ENCODE measurements around the gene RNF145.
"Not testable (repeated sequence)": the region's sequence is repeated elsewhere in the genome, so short reads cannot be mapped to it uniquely, and the experiment has no call there.

RNF145 gene

GRCh38 chr5:159244890-159245289 lies 35.5 kb upstream of the RNF145 start:
- no peaks in the 10 kb centered on the region for H3K36me3 ChIP-seq (ENCODE audit: insufficient read depth, insufficient read length, low read length)
- no peak for DNase-seq (ENCODE audit: low read depth, low spot score)
- no peaks in the 10 kb centered on the region for H3K4me1 ChIP-seq (ENCODE audit: insufficient read depth, insufficient read length)
- H3K9me3 ChIP-seq (ENCODE audit: insufficient read depth, low read length): no peaks in the 10 kb centered on the region
- H3K27me3 ChIP-seq (ENCODE audit: insufficient read depth, insufficient read length): no peaks in the 10 kb centered on the region
- H3K4me3 ChIP-seq (ENCODE audit: insufficient read length, low read depth): no peak overlapping the region
- H3K9ac ChIP-seq (ENCODE audit: insufficient read length, low read depth): no peak overlapping the region
- TF ChIP-seq SUZ12 (IDR thresholded peaks at IDR 0.05; ENCODE audit: extremely low read depth, insufficient read depth, insufficient read length) (no peak), ZNF274 (IDR thresholded peaks at IDR 0.05; ENCODE audit: low read depth, low read length) (no peak), YY1 (IDR thresholded peaks at IDR 0.05; ENCODE audit: insufficient read depth, insufficient read length) (no peak)

- Histone ChIP-seq H3K36me3 (ENCODE audit: insufficient read depth, insufficient read length, low read length) (no peaks in the 10 kb centered on the region), H3K4me1 (ENCODE audit: insufficient read depth, insufficient read length) (no peaks in the 10 kb centered on the region), H3K27me3 (ENCODE audit: insufficient read depth, insufficient read length) (no peaks in the 10 kb centered on the region), H3K4me3 (ENCODE audit: insufficient read length, low read depth) (no peak overlapping the region), H3K9me3 (ENCODE audit: insufficient read depth, low read length) (no peaks in the 10 kb centered on the region), H3K9ac (ENCODE audit: insufficient read length, low read depth) (no peak overlapping the region)
- TF ChIP-seq SUZ12 (IDR thresholded peaks at IDR 0.05; ENCODE audit: extremely low read depth, insufficient read depth, insufficient read length) (no peak), YY1 (IDR thresholded peaks at IDR 0.05; ENCODE audit: insufficient read depth, insufficient read length) (no peak), ZNF274 (IDR thresholded peaks at IDR 0.05; ENCODE audit: low read depth, low read length) (no peak)
- no peak for DNase-seq (ENCODE audit: low read depth, low spot score)
Observed at GRCh38 chr5:159244163-159244562, 34.8 kb upstream of the RNF145 start.

- H3K9ac ChIP-seq (ENCODE audit: insufficient read length, low read depth): no peak overlapping the region
- H3K9me3 ChIP-seq (ENCODE audit: insufficient read depth, low read length): no peaks in the 10 kb centered on the region
- TF ChIP-seq SUZ12 (IDR thresholded peaks at IDR 0.05; ENCODE audit: extremely low read depth, insufficient read depth, insufficient read length) (no peak), ZNF274 (IDR thresholded peaks at IDR 0.05; ENCODE audit: low read depth, low read length) (no peak), YY1 (IDR thresholded peaks at IDR 0.05; ENCODE audit: insufficient read depth, insufficient read length) (no peak)
- no peaks in the 10 kb centered on the region for H3K36me3 ChIP-seq (ENCODE audit: insufficient read depth, insufficient read length, low read length)
- H3K27me3 ChIP-seq (ENCODE audit: insufficient read depth, insufficient read length): no peaks in the 10 kb centered on the region
- DNase-seq (ENCODE audit: low read depth, low spot score): no peak
- no peak overlapping the region for H3K4me3 ChIP-seq (ENCODE audit: insufficient read length, low read depth)
- H3K4me1 ChIP-seq (ENCODE audit: insufficient read depth, insufficient read length): no peaks in the 10 kb centered on the region
Observed at GRCh38 chr5:159243385-159243784, 34.0 kb upstream of the RNF145 start.

DNA sequence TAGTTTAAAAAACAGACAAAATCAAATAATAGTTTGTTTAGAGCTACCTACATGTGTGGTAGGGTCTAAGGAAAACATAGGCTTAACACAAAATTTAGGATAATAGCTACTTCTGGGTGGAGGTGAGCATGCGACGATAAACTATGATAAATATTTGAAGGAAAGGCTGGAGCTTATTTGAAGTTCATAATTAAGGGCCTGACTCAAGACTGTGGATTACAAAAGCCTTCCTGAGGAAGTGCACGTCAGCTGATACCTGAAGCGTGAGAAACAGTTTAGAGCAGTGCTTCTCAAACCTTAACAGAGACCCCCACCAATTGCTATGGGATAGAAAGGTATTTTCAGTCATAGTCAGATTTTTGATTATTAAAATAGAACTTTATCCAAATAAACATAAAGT lies 33.3 kb upstream of the RNF145 start:
- no peak overlapping the region for H3K9ac ChIP-seq (ENCODE audit: insufficient read length, low read depth)
- H3K4me1 ChIP-seq (ENCODE audit: insufficient read depth, insufficient read length): no peaks in the 10 kb centered on the region
- TF ChIP-seq SUZ12 (IDR thresholded peaks at IDR 0.05; ENCODE audit: extremely low read depth, insufficient read depth, insufficient read length): no peak
- no peak for TF ChIP-seq YY1 (IDR thresholded peaks at IDR 0.05; ENCODE audit: insufficient read depth, insufficient read length)
- no peak for TF ChIP-seq ZNF274 (IDR thresholded peaks at IDR 0.05; ENCODE audit: low read depth, low read length)
- H3K9me3 ChIP-seq (ENCODE audit: insufficient read depth, low read length): no peaks in the 10 kb centered on the region
- H3K4me3 ChIP-seq (ENCODE audit: insufficient read length, low read depth): no peak overlapping the region
- DNase-seq (ENCODE audit: low read depth, low spot score): no peak
- no peaks in the 10 kb centered on the region for H3K36me3 ChIP-seq (ENCODE audit: insufficient read depth, insufficient read length, low read length)
- H3K27me3 ChIP-seq (ENCODE audit: insufficient read depth, insufficient read length): no peaks in the 10 kb centered on the region

DNA sequence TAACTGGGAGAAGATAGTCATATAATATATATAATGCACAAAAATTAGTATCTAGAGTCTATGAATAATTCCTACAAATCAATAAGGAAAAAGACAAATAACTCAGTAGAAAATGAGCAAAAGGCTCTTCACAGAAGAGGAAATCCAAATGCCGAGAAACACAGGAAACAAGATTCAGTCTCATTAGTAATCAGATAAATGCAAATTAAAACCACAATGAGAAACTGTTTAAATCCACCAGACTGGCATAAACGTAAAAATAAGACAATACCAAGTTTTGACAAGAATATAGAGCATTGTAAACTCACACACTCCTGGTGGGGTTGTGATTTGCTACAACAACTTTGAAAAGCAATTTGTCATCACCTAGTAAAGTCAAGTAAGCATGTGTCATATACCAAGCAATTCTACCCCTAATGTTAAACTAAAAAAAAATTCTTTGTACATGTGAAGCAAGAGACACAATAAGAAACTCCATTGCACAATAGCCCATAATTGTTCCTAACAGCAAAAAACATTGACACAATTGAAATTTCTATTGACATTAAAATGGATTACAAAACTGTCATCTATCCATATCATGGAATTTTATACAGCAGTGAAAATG lies 32.7 kb upstream of the RNF145 start:
- TF ChIP-seq ZNF274 (IDR thresholded peaks at IDR 0.05; ENCODE audit: low read depth, low read length) (no peak), YY1 (IDR thresholded peaks at IDR 0.05; ENCODE audit: insufficient read depth, insufficient read length) (no peak), SUZ12 (IDR thresholded peaks at IDR 0.05; ENCODE audit: extremely low read depth, insufficient read depth, insufficient read length) (no peak)
- no peak overlapping the region for H3K4me3 ChIP-seq (ENCODE audit: insufficient read length, low read depth)
- no peak for DNase-seq (ENCODE audit: low read depth, low spot score)
- H3K36me3 ChIP-seq (ENCODE audit: insufficient read depth, insufficient read length, low read length): no peaks in the 10 kb centered on the region
- H3K9ac ChIP-seq (ENCODE audit: insufficient read length, low read depth): no peak overlapping the region
- H3K9me3 ChIP-seq (ENCODE audit: insufficient read depth, low read length): no peaks in the 10 kb centered on the region
- no peaks in the 10 kb centered on the region for H3K27me3 ChIP-seq (ENCODE audit: insufficient read depth, insufficient read length)
- no peaks in the 10 kb centered on the region for H3K4me1 ChIP-seq (ENCODE audit: insufficient read depth, insufficient read length)

GRCh38 chr5:159240301-159240870 lies 31.0 kb upstream of the RNF145 start:
- Histone ChIP-seq H3K9ac (ENCODE audit: insufficient read length, low read depth) (no peak overlapping the region), H3K36me3 (ENCODE audit: insufficient read depth, insufficient read length, low read length) (no peaks in the 10 kb centered on the region), H3K4me1 (ENCODE audit: insufficient read depth, insufficient read length) (no peaks in the 10 kb centered on the region), H3K4me3 (ENCODE audit: insufficient read length, low read depth) (no peak overlapping the region), H3K9me3 (ENCODE audit: insufficient read depth, low read length) (no peaks in the 10 kb centered on the region), H3K27me3 (ENCODE audit: insufficient read depth, insufficient read length) (no peaks in the 10 kb centered on the region)
- TF ChIP-seq YY1 (IDR thresholded peaks at IDR 0.05; ENCODE audit: insufficient read depth, insufficient read length) (no peak), SUZ12 (IDR thresholded peaks at IDR 0.05; ENCODE audit: extremely low read depth, insufficient read depth, insufficient read length) (no peak), ZNF274 (IDR thresholded peaks at IDR 0.05; ENCODE audit: low read depth, low read length) (no peak)
- DNase-seq (ENCODE audit: low read depth, low spot score): no peak

DNA sequence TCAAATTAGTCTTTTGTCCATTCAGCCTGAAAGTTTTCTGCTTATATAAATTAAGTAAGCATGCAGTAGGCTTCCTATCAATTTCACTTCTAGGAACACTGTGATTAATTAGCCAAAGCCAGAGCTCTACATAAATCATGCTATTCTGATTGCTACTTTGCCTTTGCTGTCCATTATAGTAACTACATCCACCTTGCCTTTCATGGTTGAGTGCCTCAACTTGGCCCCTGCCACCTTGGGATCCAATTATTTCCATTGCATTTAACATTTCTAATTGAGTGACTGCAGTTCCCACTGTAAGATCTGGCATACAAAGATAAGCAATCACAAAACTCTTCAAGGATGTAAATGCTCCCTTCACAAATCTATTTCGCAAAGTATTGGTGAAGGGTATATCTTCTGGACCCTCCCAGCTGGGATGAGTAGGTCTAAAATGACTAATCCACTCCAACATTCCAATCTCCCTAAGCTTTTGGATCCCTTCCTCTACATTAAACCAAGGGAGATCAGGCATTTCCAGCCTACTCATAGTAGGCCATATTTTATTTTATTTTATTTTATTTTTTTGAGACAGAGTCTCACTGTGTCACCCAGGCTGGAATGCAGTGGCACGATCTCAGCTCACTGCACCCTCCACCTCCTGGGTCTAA lies 26.6 kb upstream of the RNF145 start:
- not testable (repeated sequence) for H3K4me3 ChIP-seq (ENCODE audit: insufficient read length, low read depth); DNase-seq (ENCODE audit: low read depth, low spot score); H3K27me3 ChIP-seq (ENCODE audit: insufficient read depth, insufficient read length); H3K9ac ChIP-seq (ENCODE audit: insufficient read length, low read depth); H3K9me3 ChIP-seq (ENCODE audit: insufficient read depth, low read length); H3K4me1 ChIP-seq (ENCODE audit: insufficient read depth, insufficient read length); H3K36me3 ChIP-seq (ENCODE audit: insufficient read depth, insufficient read length, low read length)

All from NT2/D1 (cell line).